Midbrain (tissue), 1 donor: ENCODE results near the gene JAM2.
A peak's percentile ranks its signal among the peaks of the same experiment; 100 is the strongest.

ENCODE experiments used
- DNase-seq: peaks from one replicate; lab custom pipeline; 2025; lab: John Stamatoyannopoulos, UW

JAM2 gene

GRCh38 chr21:25717491-25718147 is 78.6 kb downstream of the JAM2 start:
- no peak for DNase-seq

DNA sequence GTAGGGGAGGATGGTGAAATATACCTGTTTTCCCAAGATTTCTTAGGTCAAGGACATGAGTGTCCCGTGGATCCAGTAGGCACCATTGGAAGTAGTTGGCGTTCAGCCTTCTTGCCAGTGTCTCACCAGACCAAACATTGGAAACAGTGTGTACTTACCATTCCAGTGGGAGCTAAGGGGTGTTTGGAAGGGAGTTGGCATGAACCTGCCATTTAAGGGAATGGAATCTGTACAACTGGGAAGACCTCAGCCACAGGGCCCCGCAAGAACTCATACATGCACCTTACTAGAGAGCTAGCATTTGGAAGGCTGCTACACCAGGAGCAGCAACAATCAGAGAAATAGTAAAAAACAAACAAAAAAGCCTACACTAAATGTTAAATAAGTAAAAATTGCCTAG is 82.9 kb downstream of the JAM2 start:
- DNase-seq, result no peak

GRCh38 chr21:25722631-25723030 is 83.6 kb downstream of the JAM2 start:
- no peak for DNase-seq

DNA sequence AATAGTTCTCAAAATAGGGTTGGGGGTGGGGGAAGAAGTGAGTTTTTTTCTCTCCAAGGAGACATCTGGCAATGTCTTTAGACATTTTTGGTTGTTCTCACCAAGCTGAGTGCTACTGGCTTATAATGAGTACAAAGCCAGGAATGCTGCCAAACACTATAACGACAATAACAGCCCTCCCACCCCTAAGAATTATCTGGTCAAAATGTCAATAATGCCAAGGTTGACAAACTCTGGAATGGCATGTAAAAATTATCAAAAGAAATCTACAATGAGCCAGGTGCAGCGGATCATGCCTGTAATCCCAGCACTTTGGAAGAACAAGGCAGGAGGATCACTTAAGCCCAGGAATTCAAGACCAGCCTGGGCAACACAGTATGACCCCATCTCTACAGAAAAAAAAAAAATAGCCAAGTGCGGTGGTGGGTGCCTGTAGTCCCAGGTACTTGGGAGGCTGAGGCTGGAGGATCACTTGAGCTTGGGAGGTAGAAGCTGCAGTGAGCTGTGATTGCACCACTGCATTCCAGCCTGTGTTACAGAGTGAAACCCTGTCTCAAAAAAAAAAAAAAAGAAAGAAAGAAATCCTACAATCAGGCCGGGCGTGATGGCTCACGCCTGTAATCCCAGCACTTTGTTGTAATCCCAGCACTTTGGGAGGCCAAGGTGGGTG is 93.2 kb downstream of the JAM2 start:
- peak; percentile 1 for DNase-seq

DNA sequence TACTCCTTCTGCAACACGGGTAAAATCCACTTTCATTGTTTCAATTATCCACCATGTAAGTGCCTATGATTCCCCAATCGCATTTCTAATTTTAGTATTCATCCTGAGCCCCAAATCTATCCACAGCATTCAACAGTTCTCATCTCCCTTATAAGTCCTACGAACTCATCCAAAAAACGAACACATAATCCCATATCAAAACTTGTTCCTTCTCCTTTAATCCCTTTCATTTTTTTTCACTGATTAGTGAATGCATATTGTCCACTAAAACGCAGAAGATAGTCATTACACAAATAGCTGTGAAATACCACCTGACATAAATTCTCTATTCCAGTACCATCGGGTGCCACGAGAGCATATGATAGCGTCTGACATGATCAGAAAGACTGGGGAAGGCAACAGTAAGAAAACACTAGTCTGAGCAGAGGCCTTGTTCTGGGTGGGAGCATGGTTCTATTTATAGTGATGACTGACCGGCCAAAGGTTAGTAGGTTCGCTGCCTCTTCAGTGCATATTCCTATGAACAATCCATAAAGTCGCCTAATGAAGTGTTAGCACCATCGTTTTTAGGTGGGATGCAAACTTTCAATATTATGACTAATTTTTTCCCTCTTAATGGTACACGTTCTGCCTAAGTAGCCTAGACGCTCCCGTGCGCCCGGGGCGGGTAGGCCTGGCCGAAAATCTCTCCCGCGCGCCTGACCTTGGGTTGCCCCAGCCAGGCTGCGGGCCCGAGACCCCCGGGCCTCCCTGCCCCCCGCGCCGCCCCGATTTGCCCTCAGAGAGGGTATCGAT is 95.0 kb downstream of the JAM2 start:
- DNase-seq, result peak; percentile 56

DNA sequence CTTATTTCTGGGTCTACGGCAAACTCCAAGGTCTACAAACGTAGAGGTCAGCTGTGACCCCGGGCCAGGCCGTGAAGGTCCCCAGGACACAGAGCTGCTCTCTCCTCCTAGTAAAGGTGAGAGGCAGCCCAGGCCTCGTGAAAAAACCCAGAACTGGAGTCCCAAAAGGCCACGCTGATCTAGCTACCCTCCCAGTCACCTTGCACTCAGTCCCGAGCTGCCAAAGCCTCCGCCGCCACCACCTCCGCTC is 95.5 kb downstream of the JAM2 start:
- DNase-seq, result no peak

DNA sequence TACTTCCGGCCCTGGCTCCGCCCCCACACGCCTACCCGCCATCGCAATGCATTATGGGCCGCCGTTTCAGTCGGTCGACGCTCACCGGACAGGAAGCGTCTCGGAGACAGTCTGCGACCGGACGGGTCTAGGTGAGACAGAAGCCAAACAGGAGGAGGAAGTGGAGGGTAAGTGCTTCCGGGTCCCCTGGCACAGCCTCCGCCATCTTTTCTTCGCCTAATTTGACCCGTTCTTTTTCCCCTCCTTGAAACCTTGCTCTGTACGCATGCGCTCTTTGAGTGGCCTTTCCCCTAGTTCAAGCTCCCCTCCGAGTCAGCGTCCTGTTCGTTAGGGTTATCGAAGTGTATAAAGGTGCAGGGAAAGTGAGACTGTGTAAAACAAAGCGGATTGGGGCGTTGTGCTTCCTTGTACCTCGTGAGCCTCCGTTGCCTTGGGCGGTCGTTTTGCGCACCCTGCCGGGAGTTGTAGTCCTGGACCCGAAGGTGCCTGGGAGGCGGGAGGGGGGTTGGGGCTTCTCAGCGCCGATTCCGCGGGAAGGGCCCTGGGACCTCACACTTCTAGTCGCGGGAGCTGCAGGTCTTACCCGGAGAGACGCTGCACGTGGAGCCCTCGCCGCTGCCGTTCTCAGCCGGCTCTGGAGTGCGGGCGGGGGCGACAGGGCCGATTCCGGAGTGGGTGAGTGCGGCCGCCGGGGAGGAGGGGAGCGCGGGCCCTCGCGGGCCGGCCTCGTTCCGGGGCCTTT is 96.0 kb downstream of the JAM2 start, which contains the start of the genes ATP5PF and GABPA:
ATP5PF (minus strand) TSS at position 1 of the 742 bp plus-strand sequence. CDS start 5,110 bp downstream, outside the sequence.
GABPA (plus strand) TSS at position 69 of the 742 bp plus-strand sequence. CDS start 6,627 bp downstream, outside the sequence.
- DNase-seq, result peak; percentile 97

GRCh38 chr21:25735646-25736597 is 96.9 kb downstream of the JAM2 start:
- DNase-seq, result peak; percentile 88

DNA sequence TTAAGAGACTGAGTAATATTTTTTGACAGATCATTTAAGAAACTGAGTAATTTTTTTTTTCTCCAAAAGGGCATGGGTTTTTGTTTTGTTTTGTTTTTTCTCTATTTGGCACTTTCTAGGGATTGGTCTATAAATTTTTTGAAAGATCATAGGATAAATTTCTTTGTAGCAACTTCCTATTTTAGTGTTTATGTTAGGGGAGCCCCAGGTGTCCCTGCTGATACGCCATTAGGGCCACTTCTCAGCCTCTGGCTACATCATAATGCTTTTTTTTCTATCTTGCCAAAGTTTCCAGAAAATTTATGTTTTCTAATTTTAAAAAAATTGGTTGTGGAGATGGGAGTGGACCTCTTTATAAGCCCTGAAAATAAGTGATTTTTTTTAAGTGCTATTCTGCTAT is 98.4 kb downstream of the JAM2 start:
- no peak for DNase-seq

DNA sequence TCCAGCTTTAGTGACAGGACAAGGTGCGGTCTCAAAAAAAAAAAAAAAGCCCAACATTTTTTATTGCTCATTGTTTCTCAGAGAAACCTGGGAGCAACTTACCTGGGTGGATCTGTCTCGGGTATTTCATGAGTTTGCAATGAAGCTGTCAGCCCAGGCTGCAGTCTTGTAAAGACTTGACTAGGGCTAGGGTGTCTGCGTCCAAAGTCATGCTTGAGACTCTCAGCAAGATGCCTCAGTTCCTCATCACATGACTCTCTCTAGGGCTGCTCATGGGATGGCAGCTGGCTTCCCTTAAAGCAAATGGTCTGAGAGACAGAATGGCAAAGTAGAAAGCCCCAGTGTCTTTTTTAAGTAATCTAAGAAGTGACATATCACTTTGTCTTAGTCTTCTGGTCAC is 103.8 kb downstream of the JAM2 start:
- no peak for DNase-seq

DNA sequence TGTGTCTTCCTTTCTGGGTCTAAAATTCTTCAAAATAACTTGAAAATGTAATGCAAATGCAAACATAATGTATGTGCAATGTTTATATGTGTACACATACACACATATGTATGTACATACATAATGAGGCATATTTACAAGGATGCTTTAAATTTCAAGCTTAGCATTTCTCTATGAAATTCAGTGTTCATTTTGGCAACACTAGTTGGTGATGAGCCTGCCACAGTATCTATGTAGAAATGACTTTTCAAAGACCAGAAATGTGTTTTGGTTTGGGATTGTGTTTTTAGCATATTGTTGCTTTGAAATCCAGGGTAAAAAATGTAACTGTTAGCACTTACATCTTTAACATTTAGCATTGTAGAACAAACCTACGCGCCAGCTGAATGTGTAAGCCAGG is 105.8 kb downstream of the JAM2 start:
- no peak for DNase-seq

DNA sequence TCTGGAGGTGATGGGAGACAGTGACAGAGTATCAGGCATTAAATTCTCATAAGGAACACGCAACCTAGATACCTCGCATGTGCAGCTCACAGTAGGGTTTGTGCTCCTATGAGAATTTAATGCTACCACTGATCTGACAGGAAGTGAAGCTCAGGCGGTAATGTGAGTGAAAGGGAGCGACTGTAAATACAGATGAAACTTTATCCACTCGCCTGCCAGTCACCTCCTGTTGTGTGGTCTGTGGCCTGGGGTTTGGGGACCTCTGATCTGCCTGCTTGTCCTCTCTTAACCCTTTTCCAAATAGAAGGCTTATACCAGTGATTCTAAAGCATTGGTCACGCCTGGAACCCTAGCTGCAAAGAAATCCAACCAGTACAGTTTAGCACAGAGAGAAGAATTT is 111.0 kb downstream of the JAM2 start:
- no peak for DNase-seq

DNA sequence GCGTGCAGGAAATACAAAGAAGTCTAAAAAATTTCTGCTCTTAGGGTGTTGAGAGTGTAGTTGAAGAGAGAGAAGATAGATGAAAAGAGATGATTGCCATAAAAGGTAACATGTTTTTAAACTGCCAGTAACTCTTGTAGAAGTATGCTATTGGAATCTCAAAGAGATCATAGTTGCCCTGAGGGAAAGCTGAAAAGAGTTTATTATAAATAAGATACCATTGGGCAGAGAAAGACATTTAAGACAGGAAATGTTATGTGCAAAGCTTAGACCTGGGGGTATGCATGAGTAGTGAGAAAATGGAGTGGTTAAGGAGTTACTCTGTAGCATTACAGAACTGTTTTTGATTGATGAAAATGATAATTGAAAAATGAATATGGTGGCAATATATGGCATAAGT is 113.4 kb downstream of the JAM2 start:
- DNase-seq, result no peak

DNA sequence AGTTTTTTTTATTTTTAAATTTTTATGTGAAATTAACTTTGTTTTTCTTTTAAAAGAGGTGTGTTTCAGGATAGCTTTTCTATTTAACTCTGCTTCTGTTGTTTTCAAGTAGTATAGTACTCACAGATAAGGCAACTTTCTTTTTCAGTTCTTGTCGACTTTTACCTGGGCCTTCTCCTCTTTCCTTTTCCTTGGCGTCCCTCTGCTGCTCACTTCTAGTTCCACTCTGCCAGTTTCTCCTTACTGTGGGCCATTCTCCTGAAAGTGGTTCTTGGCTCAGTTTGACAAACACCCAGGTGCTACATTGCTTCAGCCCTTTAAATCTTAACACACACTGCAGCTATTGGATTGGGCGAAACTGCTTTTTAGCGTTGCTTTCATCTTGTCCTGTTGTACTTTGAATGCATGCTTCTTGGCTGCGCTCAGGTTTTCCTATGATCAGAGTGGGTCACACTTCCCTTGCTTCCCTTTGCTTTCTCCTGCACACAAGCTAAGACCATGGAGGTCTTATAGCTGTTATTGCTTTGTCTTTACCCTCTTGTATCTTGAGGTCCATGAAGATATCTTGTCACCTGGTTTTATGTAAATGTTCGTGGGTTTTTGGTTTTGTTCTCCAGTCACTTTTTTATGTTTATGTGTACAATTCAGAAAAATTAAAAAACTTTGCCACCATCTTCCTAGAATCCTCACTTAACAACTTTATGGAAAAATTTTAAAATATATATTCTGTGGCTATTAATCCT is 117.3 kb downstream of the JAM2 start:
- DNase-seq, result no peak

- DNase-seq, result no peak
Measured at GRCh38 chr21:25757531-25757930, 118.5 kb downstream of the JAM2 start.

GRCh38 chr21:25759573-25759972 is 120.5 kb downstream of the JAM2 start:
- no peak for DNase-seq

GRCh38 chr21:25760061-25760460 is 121.0 kb downstream of the JAM2 start:
- DNase-seq, result no peak

DNA sequence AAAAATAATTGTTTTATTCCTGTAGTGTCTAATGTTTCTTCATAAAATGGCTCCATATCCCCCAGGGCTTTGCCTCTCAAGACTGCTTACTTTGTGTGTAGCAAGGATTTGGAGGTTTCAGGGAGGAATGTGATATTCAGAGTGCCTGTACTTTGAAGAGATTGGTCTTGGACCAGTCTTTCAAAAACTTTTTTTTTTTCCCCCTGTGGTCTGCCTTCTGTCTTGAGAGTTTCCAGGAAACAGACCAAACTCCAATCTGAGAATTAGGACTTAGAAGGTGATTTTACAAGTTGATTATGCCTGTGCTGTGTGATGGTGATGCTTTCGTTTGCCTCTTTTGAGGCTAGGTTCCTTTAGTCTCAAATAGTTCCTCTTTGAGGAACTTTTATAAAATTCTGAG is 121.6 kb downstream of the JAM2 start:
- no peak for DNase-seq

GRCh38 chr21:25764065-25764464 is 125.0 kb downstream of the JAM2 start:
- no peak for DNase-seq
